Transverse colon (tissue), 4 donors: ENCODE measurements around the gene CTDP1. TPM values are rescaled to one million over a fixed set of nuclear protein-coding genes. Genes with fewer than 3 reads are reported as not detected.

ENCODE experiments used
- DNase-seq: peaks from one replicate; pipeline ENCODE4 v3.0.0-alpha.2; 2019
- H3K27ac ChIP-seq, 4 donors: fragments of 200-600 bp; sonication (generic); 2 replicates each; pipeline ENCODE4 v1.5.1; 2016 to 2018; ENCODE audit warnings: inconsistent platforms in 4 of 4
- H3K27me3 ChIP-seq: fragments of 200-600 bp; sonication (generic); 2 replicates; pipeline ENCODE4 v1.5.1; 2017; ENCODE audit warnings: inconsistent platforms
- H3K36me3 ChIP-seq, 4 donors: fragments of 200-600 bp; sonication (generic); 2 replicates each; pipeline ENCODE4 v1.5.1; 2017 to 2019; ENCODE audit warnings: inconsistent platforms in 4 of 4
- H3K4me1 ChIP-seq, 4 donors: fragments of 200-600 bp; sonication (generic); 2 replicates each; pipeline ENCODE4 v1.5.1; 2017 to 2020; ENCODE audit warnings: inconsistent platforms in 4 of 4
- H3K4me3 ChIP-seq, 4 donors: fragments of 200-600 bp; sonication (generic); 1 replicate in 1 of 4; 2 replicates in 3 of 4; pipeline versions ENCODE4 v1.5.1 to v1.6.1; 2017 to 2019; ENCODE audit warnings: inconsistent platforms in 4 of 4
- H3K9me3 ChIP-seq, 2 donors: fragments of 200-600 bp; sonication (generic); 2 replicates each; pipeline ENCODE4 v1.5.1; 2017 to 2019; ENCODE audit warnings: inconsistent platforms in 2 of 2
- EP300 ChIP-seq: sonication (generic); formaldehyde crosslinking; IDR thresholded peaks from one replicate; pipeline ENCODE4 v1.6.1; 2017; ENCODE audit warnings: antibody characterized with exemption, low read depth
- POLR2A ChIP-seq: fragments of 450-650 bp; IDR thresholded peaks from one replicate; pipeline ENCODE4 v1.6.1; 2016; ENCODE audit warnings: antibody characterized with exemption, mild to moderate bottlenecking, moderate library complexity
- POLR2AphosphoS5 ChIP-seq, 3 donors: sonication (generic); formaldehyde crosslinking; IDR thresholded peaks; one replicate each; pipeline ENCODE4 v1.6.1; 2016; ENCODE audit warnings: antibody characterized with exemption in 3 of 3
- WGBS, 2 donors: methylation state at CpG; one replicate each; pipeline ENCODE4 v1.1.5; 2018; ENCODE audit warnings: low coverage in 1 of 2; 5-methylcytosine and 5-hydroxymethylcytosine counted together
- in situ Hi-C, 4 donors: fragments of 200-750 bp; cut with MboI; loops; one replicate each; pipeline versions ENCODE4 v1.15.0 to v1.15.1; 2017; ENCODE audit warnings: low sequenced_read_pairs in 3 of 4, low pct_ligation_motif_present in 1 of 4, low pct_unique_long_range_greater_than_20kb in 1 of 4
- intact Hi-C: fragments of 100-400 bp; cut with DNase I; formaldehyde crosslinking; loops from one replicate; pipeline ENCODE4 v1.15.1; 2023; ENCODE audit warnings: low total_unique reads
- total RNA-seq, 4 donors: library from RNA; depleted of rRNA; stranded (reverse); fragments of >200 nt; gene quantifications; one replicate each; pipeline ENCODE4 v1.1.0, GENCODE V29; 2016
- TF ChIP-seq, protein P1 (sequence below), 5 experiments: fragments of 200-600 bp in 3 of 5; fragments of 450-650 bp in 2 of 5; sonication (generic) in 3 of 5; IDR thresholded peaks; 1 replicate in 2 of 5; 2 replicates in 3 of 5; pipeline ENCODE4 v1.5.1; 2016 to 2017; ENCODE audit warnings: antibody characterized with exemption in 5 of 5, inconsistent platforms in 3 of 5, mild to moderate bottlenecking in 2 of 5, moderate library complexity in 1 of 5

CTDP1 gene
- total RNA-seq, 4 donors from 2014 or later = 30.6 to 120 (median 49.3) TPM

GRCh38 chr18:79694895-79695213 is 15.3 kb downstream of the CTDP1 start:
- peaks cover 0 to 12% (median 8%) of the 10 kb centered on the region in 4 donors for H3K4me1 ChIP-seq

DNA sequence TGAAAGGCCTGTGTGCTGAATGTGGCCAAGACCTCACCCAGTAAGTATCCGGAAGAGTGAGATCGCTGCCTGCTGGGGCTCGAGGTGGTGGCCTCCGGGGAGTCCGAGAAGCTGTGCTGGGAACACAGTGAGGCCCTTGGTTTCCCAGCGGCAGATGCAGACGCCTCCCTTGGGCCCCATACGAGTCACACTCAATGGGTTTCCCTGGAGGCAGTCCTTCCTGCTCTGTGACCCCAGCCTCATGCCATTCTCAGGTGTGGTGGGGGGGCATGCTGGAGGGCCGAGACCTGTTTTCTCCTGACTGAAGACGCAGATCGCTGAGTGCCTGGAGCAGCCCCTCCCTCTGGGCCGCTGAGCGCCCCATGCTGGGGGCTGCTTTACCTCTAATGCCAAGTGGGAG is 15.7 kb downstream of the CTDP1 start:
- Histone ChIP-seq H3K4me1 (peaks cover 0 to 14% (median 9%) of the 10 kb centered on the region in 4 donors), H3K9me3 (no peaks in the 10 kb centered on the region), H3K4me3 (no peak overlapping the region), H3K27me3 (no peaks in the 10 kb centered on the region), H3K27ac (no peak overlapping the region), H3K36me3 (peaks cover 0 to 17% (median 5%) of the 10 kb centered on the region in 4 donors)
- in situ Hi-C loops (no loop called here), intact Hi-C loops (no loop called here)
- no peak for DNase-seq
- TF ChIP-seq EP300 (no peak), POLR2A (no peak), POLR2AphosphoS5 (IDR thresholded peaks at IDR 0.05) (no peak)
- TF ChIP-seq, protein P1, sequence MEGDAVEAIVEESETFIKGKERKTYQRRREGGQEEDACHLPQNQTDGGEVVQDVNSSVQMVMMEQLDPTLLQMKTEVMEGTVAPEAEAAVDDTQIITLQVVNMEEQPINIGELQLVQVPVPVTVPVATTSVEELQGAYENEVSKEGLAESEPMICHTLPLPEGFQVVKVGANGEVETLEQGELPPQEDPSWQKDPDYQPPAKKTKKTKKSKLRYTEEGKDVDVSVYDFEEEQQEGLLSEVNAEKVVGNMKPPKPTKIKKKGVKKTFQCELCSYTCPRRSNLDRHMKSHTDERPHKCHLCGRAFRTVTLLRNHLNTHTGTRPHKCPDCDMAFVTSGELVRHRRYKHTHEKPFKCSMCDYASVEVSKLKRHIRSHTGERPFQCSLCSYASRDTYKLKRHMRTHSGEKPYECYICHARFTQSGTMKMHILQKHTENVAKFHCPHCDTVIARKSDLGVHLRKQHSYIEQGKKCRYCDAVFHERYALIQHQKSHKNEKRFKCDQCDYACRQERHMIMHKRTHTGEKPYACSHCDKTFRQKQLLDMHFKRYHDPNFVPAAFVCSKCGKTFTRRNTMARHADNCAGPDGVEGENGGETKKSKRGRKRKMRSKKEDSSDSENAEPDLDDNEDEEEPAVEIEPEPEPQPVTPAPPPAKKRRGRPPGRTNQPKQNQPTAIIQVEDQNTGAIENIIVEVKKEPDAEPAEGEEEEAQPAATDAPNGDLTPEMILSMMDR (IDR thresholded peaks at IDR 0.05) = no peak
- 95% methylated on average over 13 of the region's 13 CpGs; no CpG with 5 or more reads in 1 of the 2 donors for WGBS, 2 donors

More at GRCh38 chr18:79694895-79695213, 15.3 kb downstream of the CTDP1 start:
- Histone ChIP-seq H3K36me3 (peaks cover 0 to 15% (median 5%) of the 10 kb centered on the region in 4 donors), H3K27ac (no peak overlapping the region), H3K27me3 (no peaks in the 10 kb centered on the region), H3K4me3 (no peak overlapping the region), H3K9me3 (no peaks in the 10 kb centered on the region)
- no peak for DNase-seq
- TF ChIP-seq POLR2A = no peak
- intact Hi-C loops = no loop called here
- in situ Hi-C loops = no loop called here
- WGBS, 2 donors = 69 to 82% methylated on average over 3 of the region's 3 CpGs

- Histone ChIP-seq H3K4me1 (peaks cover 0 to 14% (median 9%) of the 10 kb centered on the region in 4 donors), H3K36me3 (peaks cover 0 to 24% (median 5%) of the 10 kb centered on the region in 4 donors), H3K4me3 (no peak overlapping the region), H3K9me3 (no peaks in the 10 kb centered on the region), H3K27me3 (no peaks in the 10 kb centered on the region), H3K27ac (no peak overlapping the region)
- 93 to 95% methylated on average over 6 to 53 of the region's 53 CpGs for WGBS, 2 donors
- TF ChIP-seq, protein P1 (IDR thresholded peaks at IDR 0.05) = no peak
- TF ChIP-seq POLR2AphosphoS5 (IDR thresholded peaks at IDR 0.05) (no peak), EP300 (no peak), POLR2A (no peak)
- no peak for DNase-seq
- in situ Hi-C loops = no loop called here
- intact Hi-C loops = no loop called here
Measured at GRCh38 chr18:79695856-79696850, 16.6 kb downstream of the CTDP1 start.

DNA sequence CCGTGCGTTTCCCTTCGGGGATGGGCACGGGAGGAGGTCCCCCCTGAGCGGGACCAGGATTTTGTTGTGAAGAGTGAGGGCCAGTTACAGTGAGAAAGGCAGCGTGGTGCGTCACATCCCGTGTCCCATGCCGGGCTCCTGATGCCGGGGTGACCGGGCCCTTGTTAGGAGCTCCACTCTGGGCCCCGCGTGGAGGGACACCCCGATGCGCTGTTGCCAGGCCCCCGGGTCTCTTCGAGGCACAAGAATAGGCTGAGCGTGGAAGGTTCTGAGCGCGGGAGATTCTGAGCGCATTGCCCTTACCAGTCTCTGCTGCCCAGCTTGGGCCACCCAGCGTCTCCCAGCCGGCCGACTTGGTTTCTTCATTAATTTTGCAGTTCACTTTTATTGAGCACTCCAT is 17.6 kb downstream of the CTDP1 start:
- in situ Hi-C loops = no loop called here
- 96% methylated on average over 24 of the region's 24 CpGs; no CpG with 5 or more reads in 1 of the 2 donors for WGBS, 2 donors

GRCh38 chr18:79697976-79698375 is 18.4 kb downstream of the CTDP1 start:
- DNase-seq = no peak
- Histone ChIP-seq H3K27me3 (no peaks in the 10 kb centered on the region), H3K36me3 (peaks cover 0 to 24% (median 5%) of the 10 kb centered on the region in 4 donors), H3K27ac (no peak overlapping the region), H3K4me3 (no peak overlapping the region), H3K9me3 (no peaks in the 10 kb centered on the region), H3K4me1 (peaks cover 0 to 14% (median 9%) of the 10 kb centered on the region in 4 donors)
- TF ChIP-seq EP300 (no peak), POLR2A (no peak), POLR2AphosphoS5 (IDR thresholded peaks at IDR 0.05) (no peak)
- TF ChIP-seq, protein P1 (IDR thresholded peaks at IDR 0.05) = no peak
- in situ Hi-C loops = no loop called here
- intact Hi-C loops = no loop called here
- WGBS, 2 donors = 98 to 100% methylated on average over 6 to 22 of the region's 22 CpGs

More for the DNA sequence above, 17.6 kb downstream of the CTDP1 start:
- Histone ChIP-seq H3K4me3 (no peak overlapping the region), H3K4me1 (peaks cover 0 to 14% (median 9%) of the 10 kb centered on the region in 4 donors), H3K27ac (no peak overlapping the region), H3K9me3 (no peaks in the 10 kb centered on the region), H3K36me3 (peaks cover 0 to 24% (median 5%) of the 10 kb centered on the region in 4 donors), H3K27me3 (no peaks in the 10 kb centered on the region)
- TF ChIP-seq POLR2A (no peak), EP300 (no peak)
- no peak for DNase-seq
- intact Hi-C loops = no loop called here
